Measurements from ENCODE around the gene HK3. TPM values are rescaled to one million over a fixed set of nuclear protein-coding genes. Genes with fewer than 3 reads are reported as not detected.

HK3 gene
- total and polyA plus RNA-seq, 9 of the 15 experiments (the other 6 are each of a cell fraction or from before 2014, with no cell fraction given): 0.16 TPM; not detected in 8

DNA sequence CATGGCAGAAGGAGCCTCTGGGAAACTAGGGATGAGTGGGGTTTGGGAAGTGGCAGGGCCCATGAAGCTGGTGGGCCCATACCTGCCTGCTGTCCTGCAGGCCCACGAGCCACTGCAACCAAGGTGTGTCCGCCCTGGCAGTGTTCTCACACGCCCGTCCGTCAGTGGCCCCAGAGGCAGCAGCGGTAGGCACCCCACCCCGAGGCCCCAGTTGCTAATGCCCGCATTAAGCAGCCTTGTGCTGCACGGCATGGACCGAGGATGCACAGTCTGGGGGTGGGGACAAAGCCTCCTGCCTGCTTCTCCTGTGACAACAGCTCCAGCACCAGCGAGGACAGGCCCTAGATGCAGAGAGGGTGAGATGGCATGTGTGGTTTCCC is 41.3 kb downstream of the HK3 start:
- no peak for ATAC-seq
- Histone ChIP-seq H3K9me3 (replicated peaks; ENCODE audit: control insufficient read depth, insufficient read depth, low read depth, low read length) (no peaks in the 10 kb centered on the region), H3K27ac (ENCODE audit: extremely low read depth, low read depth, low read length) (no peak overlapping the region), H4K20me1 (replicated peaks; ENCODE audit: control insufficient read depth, insufficient read depth, low read length) (peaks cover 15% of the 10 kb centered on the region; the same call in 1 of the 2 replicates), H3K9ac (ENCODE audit: insufficient read depth in 1 of 2, low read depth in 2 of 2, low read length in 2 of 2) (no peak overlapping the region), H3K4me1 (replicated peaks in 1 of 2; ENCODE audit: control insufficient read depth in 2 of 2, insufficient read depth in 2 of 2, low read length in 2 of 2) (peaks cover 0 to 28% of the 10 kb centered on the region in 2 experiments; a peak in 1 of 5 replicates), H3K79me2 (ENCODE audit: control insufficient read depth, insufficient read depth, low read length) (no peaks in the 10 kb centered on the region), H3K4me2 (ENCODE audit: insufficient read depth, low read length) (no peak overlapping the region), H3K4me3 (no peak overlapping the region), H3K27me3 (ENCODE audit: control insufficient read depth in 2 of 2, insufficient read depth in 2 of 2, low read length in 2 of 2) (peaks cover 17 to 86% of the 10 kb centered on the region in 2 experiments; a peak in 4 of 5 replicates), H3K36me3 (ENCODE audit: control insufficient read depth, insufficient read depth, low read length) (no peaks in the 10 kb centered on the region), H2AFZ (ENCODE audit: low read depth, low read length) (no peak overlapping the region), H3K9me1 (ENCODE audit: control insufficient read depth, insufficient read depth, low read length) (peaks cover 3% of the 10 kb centered on the region)
- in situ Hi-C loops (cut with MboI) (no loop called here), intact Hi-C loops (cut with micrococcal nuclease) (no loop called here)
- POLR2A ChIA-PET: interaction anchor here (0.6 to 1.2 kb wide), 2 partner anchors 9 to 207 kb away, joined by 3 to 7 read pairs; no protein-coding TSS in a partner anchor
- DNase-seq (ENCODE audit: extremely low read depth in 1 of 4, low spot score in 3 of 4): no peak
- CTCF ChIA-PET (ENCODE audit: low intra/inter-chr PET ratio): no interaction called here
- 0% methylated on average over 11 of the region's 11 CpGs for WGBS (ENCODE audit: insufficient coverage, low coverage, missing lambda C conversion rate)
- TF ChIP-seq PURB (CRISPR knock-in tag; IDR thresholded peaks at IDR 0.05; ENCODE audit: low read depth) (no peak), MCM2 (IDR thresholded peaks at IDR 0.05; ENCODE audit: low read depth) (no peak), NCOA2 (IDR thresholded peaks at IDR 0.05; ENCODE audit: partially characterized antibody in 2 of 2) (no peak), RB1 (IDR thresholded peaks at IDR 0.05; ENCODE audit: low read depth) (no peak), FOSL1 (tag; conservative IDR thresholded peaks at IDR 0.05) (no peak), ARHGAP35 (IDR thresholded peaks at IDR 0.05; ENCODE audit: partially characterized antibody) (no peak), TCF7 (IDR thresholded peaks at IDR 0.05; ENCODE audit: borderline replicate concordance) (no peak), GTF2E2 (tag; IDR thresholded peaks at IDR 0.05) (no peak), ILK (tag; IDR thresholded peaks at IDR 0.05; ENCODE audit: borderline replicate concordance, low read depth) (no peak), RBM34 (IDR thresholded peaks at IDR 0.05; ENCODE audit: borderline replicate concordance, insufficient read depth, low read length) (no peak), U2AF1 (optimal IDR thresholded peaks at IDR 0.05; ENCODE audit: low read depth, low read length) (no peak), ZNF316 (IDR thresholded peaks at IDR 0.05) (no peak)
- TF ChIP-seq, protein P1, sequence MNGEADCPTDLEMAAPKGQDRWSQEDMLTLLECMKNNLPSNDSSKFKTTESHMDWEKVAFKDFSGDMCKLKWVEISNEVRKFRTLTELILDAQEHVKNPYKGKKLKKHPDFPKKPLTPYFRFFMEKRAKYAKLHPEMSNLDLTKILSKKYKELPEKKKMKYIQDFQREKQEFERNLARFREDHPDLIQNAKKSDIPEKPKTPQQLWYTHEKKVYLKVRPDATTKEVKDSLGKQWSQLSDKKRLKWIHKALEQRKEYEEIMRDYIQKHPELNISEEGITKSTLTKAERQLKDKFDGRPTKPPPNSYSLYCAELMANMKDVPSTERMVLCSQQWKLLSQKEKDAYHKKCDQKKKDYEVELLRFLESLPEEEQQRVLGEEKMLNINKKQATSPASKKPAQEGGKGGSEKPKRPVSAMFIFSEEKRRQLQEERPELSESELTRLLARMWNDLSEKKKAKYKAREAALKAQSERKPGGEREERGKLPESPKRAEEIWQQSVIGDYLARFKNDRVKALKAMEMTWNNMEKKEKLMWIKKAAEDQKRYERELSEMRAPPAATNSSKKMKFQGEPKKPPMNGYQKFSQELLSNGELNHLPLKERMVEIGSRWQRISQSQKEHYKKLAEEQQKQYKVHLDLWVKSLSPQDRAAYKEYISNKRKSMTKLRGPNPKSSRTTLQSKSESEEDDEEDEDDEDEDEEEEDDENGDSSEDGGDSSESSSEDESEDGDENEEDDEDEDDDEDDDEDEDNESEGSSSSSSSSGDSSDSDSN (IDR thresholded peaks at IDR 0.05; ENCODE audit: borderline replicate concordance in 1 of 2, low read depth in 2 of 2, low read length in 2 of 2): no peak
- TF ChIP-seq, protein P2, sequence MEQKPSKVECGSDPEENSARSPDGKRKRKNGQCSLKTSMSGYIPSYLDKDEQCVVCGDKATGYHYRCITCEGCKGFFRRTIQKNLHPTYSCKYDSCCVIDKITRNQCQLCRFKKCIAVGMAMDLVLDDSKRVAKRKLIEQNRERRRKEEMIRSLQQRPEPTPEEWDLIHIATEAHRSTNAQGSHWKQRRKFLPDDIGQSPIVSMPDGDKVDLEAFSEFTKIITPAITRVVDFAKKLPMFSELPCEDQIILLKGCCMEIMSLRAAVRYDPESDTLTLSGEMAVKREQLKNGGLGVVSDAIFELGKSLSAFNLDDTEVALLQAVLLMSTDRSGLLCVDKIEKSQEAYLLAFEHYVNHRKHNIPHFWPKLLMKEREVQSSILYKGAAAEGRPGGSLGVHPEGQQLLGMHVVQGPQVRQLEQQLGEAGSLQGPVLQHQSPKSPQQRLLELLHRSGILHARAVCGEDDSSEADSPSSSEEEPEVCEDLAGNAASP (IDR thresholded peaks at IDR 0.05): no peak
- TF ChIP-seq, protein P3, sequence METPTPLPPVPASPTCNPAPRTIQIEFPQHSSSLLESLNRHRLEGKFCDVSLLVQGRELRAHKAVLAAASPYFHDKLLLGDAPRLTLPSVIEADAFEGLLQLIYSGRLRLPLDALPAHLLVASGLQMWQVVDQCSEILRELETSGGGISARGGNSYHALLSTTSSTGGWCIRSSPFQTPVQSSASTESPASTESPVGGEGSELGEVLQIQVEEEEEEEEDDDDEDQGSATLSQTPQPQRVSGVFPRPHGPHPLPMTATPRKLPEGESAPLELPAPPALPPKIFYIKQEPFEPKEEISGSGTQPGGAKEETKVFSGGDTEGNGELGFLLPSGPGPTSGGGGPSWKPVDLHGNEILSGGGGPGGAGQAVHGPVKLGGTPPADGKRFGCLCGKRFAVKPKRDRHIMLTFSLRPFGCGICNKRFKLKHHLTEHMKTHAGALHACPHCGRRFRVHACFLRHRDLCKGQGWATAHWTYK (CRISPR knock-in tag; IDR thresholded peaks at IDR 0.05): no peak
- TF ChIP-seq, protein P4, sequence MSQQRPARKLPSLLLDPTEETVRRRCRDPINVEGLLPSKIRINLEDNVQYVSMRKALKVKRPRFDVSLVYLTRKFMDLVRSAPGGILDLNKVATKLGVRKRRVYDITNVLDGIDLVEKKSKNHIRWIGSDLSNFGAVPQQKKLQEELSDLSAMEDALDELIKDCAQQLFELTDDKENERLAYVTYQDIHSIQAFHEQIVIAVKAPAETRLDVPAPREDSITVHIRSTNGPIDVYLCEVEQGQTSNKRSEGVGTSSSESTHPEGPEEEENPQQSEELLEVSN (IDR thresholded peaks at IDR 0.05; ENCODE audit: borderline replicate concordance in 1 of 2, extremely low read depth in 1 of 2, insufficient read depth in 1 of 2, insufficient read length in 1 of 2, low read depth in 1 of 2, low read length in 1 of 2, poor library complexity in 1 of 2, severe bottlenecking in 1 of 2): no peak
- no TSS peak for BruUV-seq (replicated peaks)
- FAIRE-seq: no peak

Measured in K562 (cell line).